Measurements from ENCODE around the gene ZNF865. TPM values are rescaled to one million over a fixed set of nuclear protein-coding genes. Genes with fewer than 3 reads are reported as not detected.
"Not testable (repeated sequence)": the region's sequence is repeated elsewhere in the genome, so short reads cannot be mapped to it uniquely, and the experiment has no call there.

Gene ZNF865
- total and polyA plus RNA-seq, 2 donors (not counting 1 experiment from before 2014, with no cell fraction given) = 11.3 to 22.7 TPM

GRCh38 chr19:55566823-55567222, 38.6 kb upstream of the ZNF865 start:
- Histone ChIP-seq H4K20me1 (ENCODE audit: control insufficient read depth, insufficient read depth, low read length, poor library complexity, severe bottlenecking) (no peaks in the 10 kb centered on the region), H3K4me1 (ENCODE audit: control insufficient read depth in 2 of 2, insufficient read depth in 2 of 2, low read length in 2 of 2) (no peaks in the 10 kb centered on the region), H3K4me2 (replicated peaks; ENCODE audit: low read depth, low read length, poor library complexity, severe bottlenecking) (no peak overlapping the region), H3K9me3 (ENCODE audit: control extremely low read depth in 1 of 3, control insufficient read depth in 2 of 3, insufficient read depth in 1 of 3, low read length in 2 of 3) (peaks cover 0 to 5% (median 0%) of the 10 kb centered on the region in 3 donors), H3K36me3 (replicated peaks in 1 of 2; ENCODE audit: control extremely low read depth in 1 of 2, control insufficient read depth in 1 of 2, extremely low read depth in 1 of 2, insufficient read depth in 2 of 2, low read length in 1 of 2) (no peaks in the 10 kb centered on the region), H3K9ac (ENCODE audit: low read length) (no peak overlapping the region), H3K27me3 (replicated peaks in 1 of 4; ENCODE audit: control extremely low read depth in 1 of 4, control insufficient read depth in 3 of 4, insufficient read depth in 4 of 4, low read length in 3 of 4) (peaks cover 0 to 16% (median 0%) of the 10 kb centered on the region in 4 experiments), H3K27ac (ENCODE audit: low read length in 2 of 2) (no peak overlapping the region), H3K4me3 (ENCODE audit: control extremely low read depth in 1 of 5, extremely low read depth in 1 of 5, insufficient read depth in 1 of 5, low read depth in 2 of 5, low read length in 4 of 5) (no peak overlapping the region), H2AFZ (ENCODE audit: insufficient read depth, low read depth, low read length, poor library complexity, severe bottlenecking) (no peak overlapping the region), H3K79me2 (ENCODE audit: control insufficient read depth, insufficient read depth, low read length) (no peaks in the 10 kb centered on the region)
- peaks cover 15% of the 10 kb centered on the region for H3K27me3 Mint-ChIP-seq
- TF ChIP-seq EZH2 (IDR thresholded peaks at IDR 0.05; ENCODE audit: borderline replicate concordance, insufficient read depth, low read depth, low read length, poor library complexity, severe bottlenecking) = no peak
- TF ChIP-seq, protein P1, sequence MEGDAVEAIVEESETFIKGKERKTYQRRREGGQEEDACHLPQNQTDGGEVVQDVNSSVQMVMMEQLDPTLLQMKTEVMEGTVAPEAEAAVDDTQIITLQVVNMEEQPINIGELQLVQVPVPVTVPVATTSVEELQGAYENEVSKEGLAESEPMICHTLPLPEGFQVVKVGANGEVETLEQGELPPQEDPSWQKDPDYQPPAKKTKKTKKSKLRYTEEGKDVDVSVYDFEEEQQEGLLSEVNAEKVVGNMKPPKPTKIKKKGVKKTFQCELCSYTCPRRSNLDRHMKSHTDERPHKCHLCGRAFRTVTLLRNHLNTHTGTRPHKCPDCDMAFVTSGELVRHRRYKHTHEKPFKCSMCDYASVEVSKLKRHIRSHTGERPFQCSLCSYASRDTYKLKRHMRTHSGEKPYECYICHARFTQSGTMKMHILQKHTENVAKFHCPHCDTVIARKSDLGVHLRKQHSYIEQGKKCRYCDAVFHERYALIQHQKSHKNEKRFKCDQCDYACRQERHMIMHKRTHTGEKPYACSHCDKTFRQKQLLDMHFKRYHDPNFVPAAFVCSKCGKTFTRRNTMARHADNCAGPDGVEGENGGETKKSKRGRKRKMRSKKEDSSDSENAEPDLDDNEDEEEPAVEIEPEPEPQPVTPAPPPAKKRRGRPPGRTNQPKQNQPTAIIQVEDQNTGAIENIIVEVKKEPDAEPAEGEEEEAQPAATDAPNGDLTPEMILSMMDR (IDR thresholded peaks at IDR 0.05) = no peak
- no peaks in the 10 kb centered on the region for H3K9me3 Mint-ChIP-seq (ENCODE audit: insufficient read depth)
- ATAC-seq (ENCODE audit: low read depth) (no peak), DNase-seq (no peak)
- H3K4me3 Mint-ChIP-seq = no peak overlapping the region
- no peak overlapping the region for H3K27ac Mint-ChIP-seq
- POLR2A ChIA-PET = no interaction called here
- 66% methylated on average over 7 of the region's 9 CpGs for WGBS (ENCODE audit: insufficient coverage)
- no peaks in the 10 kb centered on the region for H3K4me1 Mint-ChIP-seq
- CTCF ChIA-PET = interaction anchor here (0.8 kb wide), 1 partner anchor 65 kb away, joined by 3 read pairs; no protein-coding TSS in a partner anchor
- intact Hi-C loops (cut with micrococcal nuclease) = no loop called here

DNA sequence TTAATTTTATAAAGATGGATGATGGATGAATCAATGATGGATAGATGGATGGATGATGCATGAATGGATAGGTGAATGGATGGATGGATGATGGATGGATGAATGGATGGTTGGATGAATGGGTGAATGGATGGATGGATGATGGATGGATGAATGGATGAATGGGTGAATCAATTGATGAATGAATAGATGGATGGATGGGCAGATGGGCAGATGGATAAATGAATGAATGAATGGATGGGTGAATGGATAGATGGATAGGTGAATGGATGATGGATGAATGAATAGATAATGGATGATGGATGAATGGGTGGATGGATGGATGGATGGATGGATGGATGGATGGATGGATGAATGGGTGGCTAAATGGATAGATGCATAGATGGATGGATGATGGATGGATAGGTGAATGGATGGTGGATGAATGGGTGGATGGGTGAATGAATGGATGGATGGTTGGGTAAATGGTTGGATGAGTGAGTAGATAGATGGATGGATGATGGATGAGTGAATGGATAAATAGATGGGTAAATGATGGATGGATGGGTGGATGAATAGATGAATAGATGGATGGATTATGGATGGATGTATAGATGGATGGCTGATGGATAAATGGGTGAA, 37.6 kb upstream of the ZNF865 start:
- peaks cover 0 to 16% (median 0%) of the 10 kb centered on the region in 4 experiments for H3K27me3 ChIP-seq (replicated peaks in 1 of 4; ENCODE audit: control extremely low read depth in 1 of 4, control insufficient read depth in 3 of 4, insufficient read depth in 4 of 4, low read length in 3 of 4)
- Mint-ChIP-seq H3K4me3 (no peak overlapping the region), H3K27ac (no peak overlapping the region), H3K27me3 (peaks cover 15% of the 10 kb centered on the region), H3K4me1 (no peaks in the 10 kb centered on the region), H3K9me3 (ENCODE audit: insufficient read depth) (no peaks in the 10 kb centered on the region)
- POLR2A ChIA-PET = no interaction called here
- no peaks in the 10 kb centered on the region for H3K36me3 ChIP-seq (replicated peaks in 1 of 2; ENCODE audit: control extremely low read depth in 1 of 2, control insufficient read depth in 1 of 2, extremely low read depth in 1 of 2, insufficient read depth in 2 of 2, low read length in 1 of 2)
- no peak overlapping the region for H3K4me3 ChIP-seq (ENCODE audit: control extremely low read depth in 1 of 5, extremely low read depth in 1 of 5, insufficient read depth in 1 of 5, low read depth in 2 of 5, low read length in 4 of 5)
- no peak overlapping the region for H3K4me2 ChIP-seq (replicated peaks; ENCODE audit: low read depth, low read length, poor library complexity, severe bottlenecking)
- no peaks in the 10 kb centered on the region for H3K79me2 ChIP-seq (ENCODE audit: control insufficient read depth, insufficient read depth, low read length)
- no peak overlapping the region for H2AFZ ChIP-seq (ENCODE audit: insufficient read depth, low read depth, low read length, poor library complexity, severe bottlenecking)
- TF ChIP-seq, protein P1 (IDR thresholded peaks at IDR 0.05) = no peak
- no peak for TF ChIP-seq EZH2 (IDR thresholded peaks at IDR 0.05; ENCODE audit: borderline replicate concordance, insufficient read depth, low read depth, low read length, poor library complexity, severe bottlenecking)
- H3K27ac ChIP-seq (ENCODE audit: low read length in 2 of 2) = no peak overlapping the region
- intact Hi-C loops (cut with micrococcal nuclease) = no loop called here
- CTCF ChIA-PET = interaction anchor here (0.8 kb wide), 1 partner anchor 64 kb away, joined by 3 read pairs; no protein-coding TSS in a partner anchor
- H3K9ac ChIP-seq (ENCODE audit: low read length) = no peak overlapping the region
- no peaks in the 10 kb centered on the region for H3K4me1 ChIP-seq (ENCODE audit: control insufficient read depth in 2 of 2, insufficient read depth in 2 of 2, low read length in 2 of 2)
- peaks cover 0 to 5% (median 0%) of the 10 kb centered on the region in 3 donors for H3K9me3 ChIP-seq (ENCODE audit: control extremely low read depth in 1 of 3, control insufficient read depth in 2 of 3, insufficient read depth in 1 of 3, low read length in 2 of 3)
- no peak for ATAC-seq (ENCODE audit: low read depth)
- no peak for DNase-seq
- H4K20me1 ChIP-seq (ENCODE audit: control insufficient read depth, insufficient read depth, low read length, poor library complexity, severe bottlenecking) = no peaks in the 10 kb centered on the region

- CTCF ChIA-PET = interaction anchor here (1.2 to 1.7 kb wide), 2 partner anchors 63 to 65 kb away, joined by 3 read pairs; no protein-coding TSS in a partner anchor
- H3K4me1 ChIP-seq (ENCODE audit: control insufficient read depth in 2 of 2, insufficient read depth in 2 of 2, low read length in 2 of 2); H3K4me2 ChIP-seq (replicated peaks; ENCODE audit: low read depth, low read length, poor library complexity, severe bottlenecking); H3K9ac ChIP-seq (ENCODE audit: low read length); H3K4me1 Mint-ChIP-seq; DNase-seq; H3K36me3 ChIP-seq (replicated peaks in 1 of 2; ENCODE audit: control extremely low read depth in 1 of 2, control insufficient read depth in 1 of 2, extremely low read depth in 1 of 2, insufficient read depth in 2 of 2, low read length in 1 of 2); H3K4me3 Mint-ChIP-seq; H3K9me3 ChIP-seq (ENCODE audit: control extremely low read depth in 1 of 3, control insufficient read depth in 2 of 3, insufficient read depth in 1 of 3, low read length in 2 of 3); intact Hi-C loops (cut with micrococcal nuclease); H3K4me3 ChIP-seq (ENCODE audit: control extremely low read depth in 1 of 5, extremely low read depth in 1 of 5, insufficient read depth in 1 of 5, low read depth in 2 of 5, low read length in 4 of 5); H3K79me2 ChIP-seq (ENCODE audit: control insufficient read depth, insufficient read depth, low read length); H3K27ac Mint-ChIP-seq; ATAC-seq (ENCODE audit: low read depth); POLR2A ChIA-PET; H2AFZ ChIP-seq (ENCODE audit: insufficient read depth, low read depth, low read length, poor library complexity, severe bottlenecking); H3K9me3 Mint-ChIP-seq (ENCODE audit: insufficient read depth); H3K27ac ChIP-seq (ENCODE audit: low read length in 2 of 2); H4K20me1 ChIP-seq (ENCODE audit: control insufficient read depth, insufficient read depth, low read length, poor library complexity, severe bottlenecking): not testable (repeated sequence)
- 95% methylated on average over 4 of the region's 5 CpGs for WGBS (ENCODE audit: insufficient coverage)
- peaks cover 0 to 12% (median 0%) of the 10 kb centered on the region in 4 experiments for H3K27me3 ChIP-seq (replicated peaks in 1 of 4; ENCODE audit: control extremely low read depth in 1 of 4, control insufficient read depth in 3 of 4, insufficient read depth in 4 of 4, low read length in 3 of 4)
- H3K27me3 Mint-ChIP-seq = peaks cover 10% of the 10 kb centered on the region
These were observed 36.0 kb upstream of the ZNF865 start for GRCh38 chr19:55569477-55569876.
